Natural killer cell (primary cell): ENCODE data around the gene S100A7. TPM values are rescaled to one million over a fixed set of nuclear protein-coding genes. Genes with fewer than 3 reads are reported as not detected.
"Not testable (repeated sequence)": the region's sequence is repeated elsewhere in the genome, so short reads cannot be mapped to it uniquely, and the experiment has no call there.

Experiments used
- ATAC-seq, 3 donors: fragments of 150-1000 bp in 2 of 3; fragments of 200-7000 bp in 1 of 3; cut with Tn5 transposase; 1 replicate in 1 of 3; 2 replicates in 2 of 3; pipeline ENCODE4 v1.10.0; 2021; ENCODE audit warnings: mild to moderate bottlenecking in 2 of 3, moderate library complexity in 2 of 3
- DNase-seq, 2 donors: peaks; one replicate each; pipeline versions ENCODE4 v3.0.0 to v3.0.0-alpha.2; 2013 to 2021; ENCODE audit warnings: mixed read lengths in 1 of 2
- H3K27ac ChIP-seq: one replicate; pipeline ENCODE4 v1.5.1; 2013; ENCODE audit warnings: mild to moderate bottlenecking, low read length
- H3K27me3 ChIP-seq: one replicate; pipeline ENCODE4 v1.6.1; 2013; ENCODE audit warnings: low read length; ENCODE audit not compliant: control insufficient read depth, insufficient read depth
- H3K36me3 ChIP-seq: one replicate; pipeline ENCODE4 v1.6.1; 2013; ENCODE audit warnings: low read length; ENCODE audit not compliant: control insufficient read depth, insufficient read depth
- H3K4me1 ChIP-seq: one replicate; pipeline ENCODE4 v1.6.1; 2013; ENCODE audit warnings: low read length; ENCODE audit not compliant: control insufficient read depth, insufficient read depth
- H3K4me3 ChIP-seq: one replicate; pipeline ENCODE4 v1.5.1; 2013; ENCODE audit warnings: low read length
- H3K9me3 ChIP-seq: one replicate; pipeline ENCODE4 v1.6.1; 2013; ENCODE audit warnings: low read length; ENCODE audit not compliant: control insufficient read depth, insufficient read depth
- H3K27ac Mint-ChIP-seq, 2 donors: one replicate each; pipeline ENCODE4 v1.8.0; 2022; ENCODE audit warnings: mild to moderate bottlenecking in 2 of 2, mixed read lengths in 2 of 2, moderate library complexity in 1 of 2
- H3K27me3 Mint-ChIP-seq, 2 donors: one replicate each; pipeline ENCODE4 v1.8.0; 2022; ENCODE audit warnings: low read depth in 2 of 2, mixed read lengths in 2 of 2
- H3K36me3 Mint-ChIP-seq: one replicate; pipeline ENCODE4 v1.8.0; 2022; ENCODE audit warnings: mixed read lengths
- H3K4me1 Mint-ChIP-seq, 2 donors: one replicate each; pipeline ENCODE4 v1.8.0; 2022; ENCODE audit warnings: mixed read lengths in 2 of 2
- H3K4me3 Mint-ChIP-seq: one replicate; pipeline ENCODE4 v1.8.0; 2022; ENCODE audit warnings: mild to moderate bottlenecking, moderate library complexity, mixed read lengths
- H3K9me3 Mint-ChIP-seq, 2 donors: one replicate each; pipeline ENCODE4 v1.8.0; 2022; ENCODE audit warnings: mixed read lengths in 2 of 2
- CTCF ChIP-seq: fragments of 200-600 bp; IDR thresholded peaks from one replicate; pipeline ENCODE4 v1.8.0; 2022; ENCODE audit warnings: antibody characterized with exemption
- WGBS: methylation state at CpG from one replicate; pipeline ENCODE4 v1.1.7; 2013; ENCODE audit warnings: missing lambda C conversion rate; ENCODE audit not compliant: insufficient coverage; 5-methylcytosine and 5-hydroxymethylcytosine counted together
- intact Hi-C: fragments of 100-400 bp; cut with micrococcal nuclease; formaldehyde crosslinking; loops from one replicate; pipeline ENCODE4 v1.14.2; 2022
- total RNA-seq, 4 donors: library from RNA; stranded (reverse); fragments of 120-200 nt in 1 of 4; gene quantifications; one replicate each; pipeline versions ENCODE4 v1.2.3 to v1.2.4, GENCODE V29; 2013 to 2022

The S100A7 gene
- total RNA-seq, 3 donors from 2014 or later (not counting 1 experiment from before 2014, with no cell fraction given), result not detected

GRCh38 chr1:153422450-153423068, 37.9 kb downstream of the S100A7 start:
- intact Hi-C loops, result no loop called here
- Histone ChIP-seq H3K4me3 (no peak overlapping the region), H3K27ac (no peak overlapping the region), H3K36me3 (no peaks in the 10 kb centered on the region), H3K4me1 (no peaks in the 10 kb centered on the region), H3K27me3 (peaks cover 5% of the 10 kb centered on the region), H3K9me3 (no peaks in the 10 kb centered on the region)
- TF ChIP-seq CTCF, result no peak
- 6% methylated on average over 5 of the region's 6 CpGs for WGBS
- Mint-ChIP-seq H3K36me3 (no peaks in the 10 kb centered on the region), H3K4me3 (no peak overlapping the region), H3K27ac (no peak overlapping the region), H3K4me1 (no peaks in the 10 kb centered on the region), H3K9me3 (peaks cover 0 to 2% of the 10 kb centered on the region in 2 donors), H3K27me3 (peaks cover 26 to 41% of the 10 kb centered on the region in 2 donors)
- DNase-seq, result peak; percentile 60 to 85
- ATAC-seq, result peak in 2 of 3 donors; percentile 59 to 68

- Mint-ChIP-seq H3K36me3 (no peaks in the 10 kb centered on the region), H3K9me3 (peaks cover 0 to 2% of the 10 kb centered on the region in 2 donors), H3K4me3 (no peak overlapping the region), H3K27ac (no peak overlapping the region), H3K27me3 (peaks cover 23 to 28% of the 10 kb centered on the region in 2 donors), H3K4me1 (no peaks in the 10 kb centered on the region)
- Histone ChIP-seq H3K27me3 (peaks cover 5% of the 10 kb centered on the region), H3K9me3 (no peaks in the 10 kb centered on the region), H3K36me3 (no peaks in the 10 kb centered on the region), H3K4me3 (no peak overlapping the region), H3K27ac (no peak overlapping the region), H3K4me1 (no peaks in the 10 kb centered on the region)
- WGBS, result 74% methylated on average over 2 of the region's 2 CpGs
- ATAC-seq (no peak), DNase-seq (no peak)
- intact Hi-C loops, result no loop called here
- no peak for TF ChIP-seq CTCF
Observed at GRCh38 chr1:153420306-153420705, 40.1 kb downstream of the S100A7 start.

- H3K36me3 ChIP-seq, H3K9me3 ChIP-seq, H3K27me3 ChIP-seq, H3K36me3 Mint-ChIP-seq, H3K27ac ChIP-seq, H3K4me3 ChIP-seq, H3K4me1 ChIP-seq, H3K4me3 Mint-ChIP-seq, H3K4me1 Mint-ChIP-seq, H3K9me3 Mint-ChIP-seq, H3K27ac Mint-ChIP-seq, intact Hi-C loops, ATAC-seq, DNase-seq: not testable (repeated sequence)
- peaks cover 19 to 20% of the 10 kb centered on the region in 2 donors for H3K27me3 Mint-ChIP-seq
- 46% methylated on average over 2 of the region's 2 CpGs for WGBS
Observed at GRCh38 chr1:153419436-153419793, 41.0 kb downstream of the S100A7 start.

GRCh38 chr1:153418758-153419435, 41.6 kb downstream of the S100A7 start:
- intact Hi-C loops, H3K27ac Mint-ChIP-seq, H3K4me3 Mint-ChIP-seq, H3K36me3 ChIP-seq, H3K27ac ChIP-seq, H3K4me1 Mint-ChIP-seq, H3K9me3 ChIP-seq, H3K27me3 ChIP-seq, H3K4me1 ChIP-seq, ATAC-seq, H3K36me3 Mint-ChIP-seq, H3K4me3 ChIP-seq, DNase-seq, H3K9me3 Mint-ChIP-seq: not testable (repeated sequence)
- peaks cover 14 to 17% of the 10 kb centered on the region in 2 donors for H3K27me3 Mint-ChIP-seq
- 71% methylated on average over 7 of the region's 7 CpGs for WGBS
